GM12801 (cell line): ENCODE data around the gene MRTFA.

Experiments
- TF ChIP-seq, protein P1 (sequence below): IDR thresholded peaks from one replicate; pipeline ENCODE4 v1.5.1; 2011; ENCODE audit warnings: control low read depth; ENCODE audit not compliant: insufficient read length; ENCODE audit errors: extremely low read depth

The MRTFA gene

DNA sequence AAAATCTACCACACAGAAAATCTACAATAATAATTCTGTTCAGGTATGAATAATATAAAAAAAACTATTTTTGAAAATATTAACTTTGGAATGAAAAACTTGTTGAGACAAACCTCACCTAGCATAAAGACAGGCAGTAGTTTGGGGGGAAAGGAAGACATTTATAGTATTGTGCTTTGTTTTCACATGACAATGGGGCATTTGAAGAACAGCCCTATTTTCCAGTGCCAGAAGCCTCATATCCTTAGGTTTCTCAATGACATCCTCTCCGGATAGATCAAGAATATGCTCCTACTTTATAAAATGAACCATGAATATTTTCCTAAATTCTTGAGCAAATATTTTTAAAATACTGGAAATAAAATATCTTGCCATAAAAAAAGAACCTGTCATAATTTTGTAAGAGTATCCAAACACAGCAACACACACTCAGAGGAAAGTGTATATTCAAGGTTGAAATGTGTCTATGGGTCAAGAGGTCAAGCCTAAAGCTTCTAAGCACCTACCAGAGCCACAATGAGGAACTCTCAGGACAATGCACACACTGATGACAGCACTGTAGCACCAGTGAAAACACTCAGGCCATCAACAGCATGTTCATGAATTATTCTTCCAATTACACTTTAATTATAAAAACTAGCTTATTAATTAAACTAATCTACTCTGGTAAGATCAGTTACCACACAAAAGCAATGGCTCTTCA, 68.7 kb downstream of the MRTFA start:
- TF ChIP-seq, protein P1, sequence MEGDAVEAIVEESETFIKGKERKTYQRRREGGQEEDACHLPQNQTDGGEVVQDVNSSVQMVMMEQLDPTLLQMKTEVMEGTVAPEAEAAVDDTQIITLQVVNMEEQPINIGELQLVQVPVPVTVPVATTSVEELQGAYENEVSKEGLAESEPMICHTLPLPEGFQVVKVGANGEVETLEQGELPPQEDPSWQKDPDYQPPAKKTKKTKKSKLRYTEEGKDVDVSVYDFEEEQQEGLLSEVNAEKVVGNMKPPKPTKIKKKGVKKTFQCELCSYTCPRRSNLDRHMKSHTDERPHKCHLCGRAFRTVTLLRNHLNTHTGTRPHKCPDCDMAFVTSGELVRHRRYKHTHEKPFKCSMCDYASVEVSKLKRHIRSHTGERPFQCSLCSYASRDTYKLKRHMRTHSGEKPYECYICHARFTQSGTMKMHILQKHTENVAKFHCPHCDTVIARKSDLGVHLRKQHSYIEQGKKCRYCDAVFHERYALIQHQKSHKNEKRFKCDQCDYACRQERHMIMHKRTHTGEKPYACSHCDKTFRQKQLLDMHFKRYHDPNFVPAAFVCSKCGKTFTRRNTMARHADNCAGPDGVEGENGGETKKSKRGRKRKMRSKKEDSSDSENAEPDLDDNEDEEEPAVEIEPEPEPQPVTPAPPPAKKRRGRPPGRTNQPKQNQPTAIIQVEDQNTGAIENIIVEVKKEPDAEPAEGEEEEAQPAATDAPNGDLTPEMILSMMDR = no peak

DNA sequence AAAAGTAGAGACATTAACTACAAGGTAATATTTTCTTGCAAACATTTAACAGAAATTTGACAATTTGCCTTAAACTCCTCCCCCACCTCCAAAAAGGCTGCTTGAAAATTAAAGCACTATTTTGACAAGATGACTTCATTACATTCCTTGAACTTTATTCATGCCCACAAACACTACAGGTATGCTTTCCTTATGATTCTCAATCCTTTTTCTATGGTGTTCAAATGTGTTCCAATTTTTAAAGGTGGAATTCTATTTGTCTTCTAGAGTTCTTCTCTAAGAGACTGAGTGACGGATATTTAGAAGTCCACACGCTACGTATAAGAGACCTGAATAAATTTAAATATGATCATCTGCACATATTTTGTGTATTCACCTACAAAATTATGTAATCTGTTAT, 69.4 kb downstream of the MRTFA start:
- TF ChIP-seq, protein P1 = no peak

DNA sequence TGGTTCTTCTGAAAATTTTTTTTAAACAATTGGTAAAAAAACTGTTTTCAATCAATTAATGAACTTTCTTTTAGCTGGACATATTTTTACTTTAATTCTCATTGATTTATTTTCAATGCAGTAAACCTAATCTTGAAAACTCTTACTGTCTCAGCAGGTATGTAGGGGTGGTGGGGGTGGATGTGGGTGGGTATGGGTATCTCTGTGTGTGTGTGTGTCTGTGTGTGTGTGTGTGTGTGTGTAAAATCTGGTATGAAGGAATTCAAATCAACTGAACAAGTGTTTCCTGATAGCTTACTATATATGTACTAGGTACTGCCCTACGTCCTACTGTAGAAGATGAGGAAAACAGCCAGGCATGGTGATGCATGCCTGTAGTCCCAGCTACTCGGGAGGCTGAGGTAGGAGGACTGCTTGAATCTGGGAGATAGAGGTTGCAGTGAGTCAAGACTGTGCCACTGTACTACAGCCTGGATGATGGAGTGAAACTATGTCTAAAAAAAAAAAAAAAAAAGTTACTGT, 75.5 kb downstream of the MRTFA start:
- TF ChIP-seq, protein P1 = no peak

DNA sequence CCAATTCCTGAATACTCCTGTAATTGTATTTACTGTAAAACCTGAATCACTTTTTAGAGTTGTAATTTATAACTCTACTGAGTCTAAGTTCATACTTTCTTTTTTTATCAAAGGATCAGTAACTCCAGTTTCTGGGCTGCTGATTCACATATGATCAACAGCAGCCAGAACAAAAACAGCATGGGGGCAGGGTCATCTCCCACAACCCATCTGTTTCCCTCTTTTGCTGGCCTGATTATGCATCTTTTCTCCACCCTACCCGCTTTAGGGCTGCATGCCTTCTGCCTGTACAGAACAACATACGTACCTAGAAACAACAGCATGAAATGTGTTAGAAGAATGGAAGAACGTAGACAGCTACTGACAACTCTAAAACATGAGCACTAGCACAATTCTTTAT, 76.0 kb downstream of the MRTFA start:
- TF ChIP-seq, protein P1 = no peak

DNA sequence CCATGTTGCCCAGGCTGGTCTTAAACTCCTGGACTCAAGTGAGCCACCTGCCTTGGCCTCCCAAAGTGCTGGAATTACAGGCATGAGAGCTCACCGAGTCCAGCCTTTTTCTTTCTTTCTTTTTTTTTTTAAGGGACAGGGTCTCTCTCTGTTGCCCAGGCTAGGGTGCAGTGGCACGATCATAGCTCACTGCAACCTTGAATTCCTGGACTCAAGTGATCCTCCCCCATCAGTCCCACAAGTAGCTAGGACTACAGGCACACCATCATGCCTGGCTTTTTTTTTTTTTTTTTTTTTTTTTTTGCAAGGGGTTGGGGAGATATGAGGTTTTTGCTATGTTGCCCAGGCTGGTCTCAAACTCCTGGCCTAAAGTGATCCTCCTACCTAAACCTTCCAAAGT, 78.5 kb downstream of the MRTFA start:
- TF ChIP-seq, protein P1 = no peak

DNA sequence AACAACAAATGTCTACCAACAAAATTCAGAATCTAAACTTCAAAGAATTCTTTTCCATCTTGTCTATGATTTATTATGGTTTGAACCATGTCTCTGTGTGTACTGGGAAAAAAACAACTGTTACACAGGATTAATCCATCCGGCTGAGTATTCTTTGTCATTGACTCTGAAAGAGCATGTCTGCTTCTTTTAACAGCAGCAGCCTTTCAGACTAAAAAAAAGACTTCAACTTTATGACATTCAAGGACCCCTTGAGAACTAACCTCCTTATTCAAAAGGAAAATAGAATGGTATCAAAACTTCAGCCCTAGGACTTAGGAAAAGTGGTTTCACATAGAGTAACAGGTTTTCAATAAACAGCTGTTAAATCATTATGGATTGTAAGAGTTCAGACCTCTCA, 79.9 kb downstream of the MRTFA start:
- TF ChIP-seq, protein P1 = no peak

DNA sequence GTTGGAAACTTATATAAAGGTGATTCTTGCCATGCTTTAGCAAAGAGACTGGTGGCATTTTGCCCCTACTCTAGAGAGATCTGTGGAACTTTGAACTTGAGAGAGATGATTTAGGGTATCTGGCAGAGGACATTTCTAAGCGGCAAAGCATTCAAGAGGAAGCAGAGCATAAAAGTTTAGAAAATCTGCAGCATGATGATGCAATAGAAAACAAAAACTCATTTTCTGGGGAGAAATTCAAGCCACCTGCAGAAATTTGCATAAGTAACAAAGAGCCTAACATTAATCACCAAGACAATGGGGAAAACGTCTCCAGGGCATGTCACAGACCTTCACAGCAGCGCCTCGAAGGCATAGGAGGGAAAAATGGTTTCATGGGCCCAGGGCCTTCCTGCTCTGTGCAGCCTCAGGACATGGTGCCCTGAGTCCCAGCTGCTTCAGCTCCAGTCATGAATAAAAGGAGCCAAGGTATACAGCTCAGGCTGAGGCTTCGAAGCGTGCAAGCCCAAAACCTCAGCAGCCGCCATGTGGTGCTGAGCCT, 83.4 kb downstream of the MRTFA start:
- TF ChIP-seq, protein P1 = no peak
